Stimulated activated naive CD4-positive, alpha-beta T cell (primary cell): ENCODE measurements around the gene AGBL5.
"Not testable (repeated sequence)": the region's sequence is repeated elsewhere in the genome, so short reads cannot be mapped to it uniquely, and the experiment has no call there.

Experiments
- DNase-seq, 6 experiments: peaks; one replicate each; lab custom pipeline; 2025; lab: John Stamatoyannopoulos, UW

The AGBL5 gene

GRCh38 chr2:27118525-27119329 is 67.3 kb downstream of the AGBL5 start, which contains the start of gene CGREF1:
TSS of gene CGREF1 (minus strand) at chr2:27119128. CDS start at chr2:27104366, 14,762 bp downstream.
- no peak for DNase-seq

- DNase-seq = not testable (repeated sequence)
These were observed 67.8 kb downstream of the AGBL5 start for GRCh38 chr2:27119330-27119670.
